Stimulated activated CD8-positive, alpha-beta memory T cell treated with anti-CD3 and anti-CD28 coated beads, Interleukin-4, amount 100 ng/mL, for 4 hours (primary cell): Measurements from ENCODE around the gene DDX24.

ENCODE experiments used
- DNase-seq, 2 donors: peaks; one replicate each; pipeline ENCODE4 v3.0.0-alpha.2; 2020; ENCODE audit warnings: low read depth in 2 of 2, low spot score in 1 of 2

The DDX24 gene

GRCh38 chr14:94018308-94018707, 62.7 kb downstream of the DDX24 start:
- DNase-seq: no peak

GRCh38 chr14:94016446-94016976, 64.5 kb downstream of the DDX24 start:
- no peak for DNase-seq

DNA sequence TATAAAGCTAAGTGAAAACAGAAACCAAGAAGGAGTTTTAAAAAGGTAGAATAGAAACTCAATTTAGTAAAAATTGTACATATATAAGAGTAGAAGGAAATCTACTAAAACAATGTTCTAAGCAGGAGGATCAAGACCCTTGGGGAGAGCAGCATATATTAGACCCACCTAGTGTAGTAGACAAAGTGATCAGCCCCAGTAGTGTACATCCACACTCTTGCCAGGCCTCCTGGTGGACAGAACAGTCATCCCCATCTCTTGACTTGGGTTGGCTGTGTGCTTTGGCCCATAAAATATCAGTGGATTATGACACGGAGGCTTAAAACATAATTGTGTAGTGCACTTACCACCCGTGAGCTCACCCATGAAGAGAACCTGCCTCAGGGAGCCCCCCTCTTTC, 65.8 kb downstream of the DDX24 start:
- no peak for DNase-seq

DNA sequence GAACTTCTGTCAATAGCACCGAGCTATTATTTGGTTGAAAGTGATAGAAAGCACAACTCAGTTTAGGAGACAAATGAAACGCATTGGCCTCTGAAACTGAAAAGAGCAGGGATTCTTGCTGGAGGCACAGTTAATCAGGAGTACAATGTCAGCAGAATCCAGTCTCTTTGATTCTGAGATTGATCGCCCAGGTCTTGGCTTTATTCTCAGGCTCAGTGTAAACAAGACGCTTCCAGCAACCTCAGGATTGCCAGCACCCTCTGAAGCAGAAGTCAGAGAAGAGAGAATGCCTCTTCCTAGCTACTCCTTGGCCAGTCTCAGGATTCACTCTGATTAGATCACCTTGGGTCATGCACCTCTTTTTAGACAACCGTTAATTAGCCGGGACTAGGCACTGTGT, 66.6 kb downstream of the DDX24 start:
- no peak for DNase-seq

GRCh38 chr14:94011795-94012194, 69.2 kb downstream of the DDX24 start:
- no peak for DNase-seq

- no peak for DNase-seq
Observed at GRCh38 chr14:94010625-94011024, 70.4 kb downstream of the DDX24 start.

GRCh38 chr14:94009767-94010166, 71.2 kb downstream of the DDX24 start:
- DNase-seq: no peak

DNA sequence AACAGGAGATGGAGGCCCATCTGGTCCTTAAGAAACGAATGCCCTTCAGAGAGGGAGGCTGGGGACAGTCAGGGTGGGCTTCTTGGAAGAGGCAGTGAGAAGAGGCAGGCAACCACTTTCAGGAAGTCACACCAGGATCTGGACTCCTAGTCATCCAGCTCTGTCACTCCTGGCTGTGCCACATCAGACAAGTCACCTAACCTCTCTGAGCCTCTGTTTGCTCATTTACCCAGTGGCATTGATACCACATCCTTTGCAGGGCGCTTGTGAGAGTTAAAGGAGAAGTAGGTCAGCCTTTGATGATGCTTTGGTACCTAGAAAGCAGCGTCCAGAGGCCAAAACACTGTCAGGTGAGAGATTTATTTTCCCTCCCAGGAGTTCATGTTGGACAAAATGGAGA, 72.8 kb downstream of the DDX24 start:
- DNase-seq: no peak

- DNase-seq: no peak
Observed at GRCh38 chr14:94005324-94006073, 75.5 kb downstream of the DDX24 start.

DNA sequence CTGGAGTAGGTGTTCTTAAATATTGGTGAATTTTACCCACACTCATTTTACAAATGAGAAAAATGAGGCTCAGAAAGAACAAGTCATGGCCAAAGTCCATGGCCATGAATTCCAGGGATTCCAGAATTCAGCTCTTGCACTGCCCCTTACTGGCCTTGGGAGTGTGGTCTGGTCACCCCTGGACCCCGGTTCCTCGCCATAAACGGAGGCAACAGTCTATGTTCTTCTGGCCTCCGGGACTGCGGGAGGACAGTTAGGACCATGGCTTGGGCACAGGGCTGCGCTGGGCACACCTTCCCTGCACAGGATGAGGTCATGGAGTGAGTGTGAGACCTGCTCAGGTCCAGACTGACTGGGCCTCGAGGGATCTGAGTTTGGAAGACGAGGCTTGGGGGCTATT, 77.0 kb downstream of the DDX24 start:
- no peak for DNase-seq

- DNase-seq: no peak
Observed at GRCh38 chr14:94003397-94003796, 77.6 kb downstream of the DDX24 start.

DNA sequence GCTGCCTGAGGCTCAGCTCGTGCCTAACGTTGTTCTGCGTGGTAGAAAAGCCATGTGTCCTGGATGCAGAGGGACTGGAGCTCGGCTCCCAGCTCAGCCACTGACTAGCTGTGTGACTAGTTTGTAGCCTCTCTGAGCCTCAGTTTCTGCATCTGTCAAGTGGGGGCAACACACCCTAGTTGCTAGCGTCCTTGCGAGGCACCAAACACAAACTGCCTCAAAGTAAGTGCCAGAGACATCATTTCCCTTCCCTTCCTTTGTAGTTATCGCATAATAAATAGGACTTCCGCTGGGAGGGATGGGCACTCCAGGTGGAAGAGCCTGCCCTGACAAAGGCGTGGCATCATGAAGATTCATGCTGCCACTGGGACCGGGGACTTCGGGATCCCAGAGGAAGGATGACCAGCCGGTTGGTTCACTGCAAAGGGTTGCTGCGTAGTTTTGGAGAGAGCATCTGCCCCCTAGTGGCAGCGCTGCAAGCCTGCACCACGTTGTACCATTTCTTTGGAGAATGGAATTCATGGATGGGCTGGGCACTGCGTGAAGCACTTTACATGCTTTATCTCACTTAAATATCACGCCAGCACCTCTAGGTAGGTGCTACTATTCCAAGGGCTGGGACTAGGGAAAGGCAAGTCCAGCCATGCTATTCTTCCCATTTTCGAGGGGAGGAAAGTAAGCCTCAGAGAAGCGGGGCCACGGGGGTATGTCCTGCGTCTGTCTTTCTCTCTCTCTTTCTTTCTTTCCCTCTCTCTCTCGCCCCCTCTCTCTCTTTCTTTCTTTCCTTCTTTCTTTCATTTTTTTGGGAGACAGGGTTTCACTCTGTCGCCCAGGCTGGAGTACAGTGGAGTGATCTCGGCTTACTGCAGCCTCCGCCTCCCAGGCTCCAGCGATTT, 79.3 kb downstream of the DDX24 start:
- peak; percentile 16 to 39 for DNase-seq

DNA sequence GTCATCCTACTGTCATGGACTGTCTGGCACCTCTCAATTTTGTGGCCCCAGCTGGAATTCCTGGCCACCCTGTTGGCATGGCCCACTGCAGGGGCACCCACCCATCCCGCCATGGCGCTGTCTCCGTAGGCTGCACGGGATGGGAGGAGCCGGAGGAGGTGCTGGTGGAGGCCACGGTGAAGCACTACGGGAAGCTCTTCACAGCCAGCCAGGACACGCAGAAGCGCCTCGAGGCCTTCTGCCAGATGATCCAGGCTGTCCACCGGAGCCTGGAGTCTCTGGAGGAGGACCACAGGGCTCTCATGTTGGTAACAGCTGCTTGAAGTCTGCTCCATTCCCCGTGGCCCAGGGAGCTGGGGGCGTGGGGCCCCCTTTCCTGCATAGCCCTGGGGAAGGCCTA, 80.0 kb downstream of the DDX24 start:
- DNase-seq: no peak

GRCh38 chr14:94000267-94000666, 80.7 kb downstream of the DDX24 start:
- DNase-seq: no peak

DNA sequence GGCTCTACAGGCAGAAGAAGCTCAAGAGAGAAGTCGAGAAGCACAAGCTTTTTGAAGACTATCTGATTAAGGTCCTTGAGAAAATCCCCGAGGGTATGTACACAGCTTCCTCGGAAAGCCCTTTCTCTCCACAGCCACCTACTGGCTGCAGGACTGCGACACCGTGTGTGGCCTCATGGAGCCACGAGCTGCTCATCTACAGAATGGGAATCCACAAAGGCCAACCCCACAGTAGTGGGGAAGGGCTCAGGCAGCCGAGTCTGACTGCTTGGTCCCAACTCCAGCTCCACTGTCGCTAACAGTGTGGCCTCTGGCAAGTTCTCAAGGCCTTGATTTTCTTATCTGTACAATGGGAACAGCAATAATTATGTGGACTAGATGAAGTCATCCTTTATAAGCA, 81.4 kb downstream of the DDX24 start:
- DNase-seq: no peak

DNA sequence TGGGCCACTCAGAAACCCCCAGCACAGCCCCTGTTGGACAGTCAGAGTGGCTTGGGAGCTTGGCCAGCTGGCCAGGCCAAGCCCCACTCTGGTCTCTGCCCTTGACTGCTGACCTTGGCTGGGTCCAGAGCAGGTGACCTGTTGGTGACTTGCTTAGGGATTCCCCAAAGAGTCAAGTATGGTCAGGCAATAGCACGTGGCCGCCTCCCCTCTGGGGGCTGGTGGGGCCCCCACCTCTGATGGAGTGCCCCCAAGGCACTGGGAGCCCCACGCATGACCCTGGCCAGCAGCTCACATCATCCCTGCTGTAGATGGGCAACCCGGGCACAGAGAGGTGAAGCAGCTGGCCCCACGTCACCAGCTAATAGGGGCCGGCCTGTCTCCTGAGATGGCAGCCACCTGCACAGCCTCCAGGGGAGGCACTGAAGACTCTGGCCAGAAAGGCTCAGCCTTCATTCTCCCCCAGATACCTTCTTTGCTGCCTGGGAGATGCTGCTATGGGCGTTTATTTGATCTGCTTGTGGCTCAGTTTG, 82.1 kb downstream of the DDX24 start:
- no peak for DNase-seq
